ENCODE results near the gene PANK1. TPM values are rescaled to one million over a fixed set of nuclear protein-coding genes. Genes with fewer than 3 reads are reported as not detected.

The PANK1 gene
- total RNA-seq, 2 experiments from 2014 or later, result 12.1 to 16.1 TPM

GRCh38 chr10:89651205-89651915 is 6.3 kb upstream of the PANK1 start:
- Histone ChIP-seq H3K9me3 (ENCODE audit: low read length) (no peaks in the 10 kb centered on the region), H3K4me3 (ENCODE audit: low read depth, low read length, poor library complexity, severe bottlenecking) (no peak overlapping the region), H2AFZ (ENCODE audit: low read length) (peak overlapping the region; percentile 76; the same call in 1 of the 2 replicates), H3K9me2 (ENCODE audit: insufficient read depth, low read length) (no peaks in the 10 kb centered on the region), H4K20me1 (ENCODE audit: insufficient read depth, low read length) (no peaks in the 10 kb centered on the region), H3K4me2 (ENCODE audit: low read length) (peak overlapping the region; percentile 29), H3K27ac (ENCODE audit: low read depth, low read length, poor library complexity, severe bottlenecking) (no peak overlapping the region), H3K36me3 (ENCODE audit: insufficient read depth, low read length) (no peaks in the 10 kb centered on the region), H3K79me2 (ENCODE audit: insufficient read depth, low read depth, low read length) (no peaks in the 10 kb centered on the region), H3K4me1 (ENCODE audit: insufficient read depth, low read length, poor library complexity, severe bottlenecking) (peaks cover 40% of the 10 kb centered on the region)
- DNase-seq (ENCODE audit: low spot score), result no peak
- intact Hi-C loops (cut with micrococcal nuclease; ENCODE audit: unreplicated experiment), result no loop called here
- no peak for TF ChIP-seq EZH2phosphoT487 (IDR thresholded peaks at IDR 0.05; ENCODE audit: borderline replicate concordance, low read depth, low read length)
- no peak for TF ChIP-seq CTCF (conservative IDR thresholded peaks at IDR 0.05; ENCODE audit: low read length)
- no TSS peak for BruUV-seq (replicated peaks)
- POLR2A ChIA-PET, result interaction anchor here (0.5 to 1.6 kb wide), 3 partner anchors 8 to 131 kb away, joined by 3 to 7 read pairs (median 3); no protein-coding TSS in a partner anchor
- CTCF ChIA-PET (ENCODE audit: unreplicated experiment), result no interaction called here

GRCh38 chr10:89649051-89649450 is 4.0 kb upstream of the PANK1 start:
- POLR2A ChIA-PET, result interaction anchor here (0.5 kb wide), 1 partner anchor 40 kb away, joined by 3 read pairs; no protein-coding TSS in a partner anchor
- Histone ChIP-seq H3K4me2 (ENCODE audit: low read length) (no peak overlapping the region), H3K4me1 (ENCODE audit: insufficient read depth, low read length, poor library complexity, severe bottlenecking) (peaks cover 44% of the 10 kb centered on the region), H3K36me3 (ENCODE audit: insufficient read depth, low read length) (no peaks in the 10 kb centered on the region), H4K20me1 (ENCODE audit: insufficient read depth, low read length) (no peaks in the 10 kb centered on the region), H3K9me3 (ENCODE audit: low read length) (no peaks in the 10 kb centered on the region), H3K79me2 (ENCODE audit: insufficient read depth, low read depth, low read length) (no peaks in the 10 kb centered on the region), H2AFZ (ENCODE audit: low read length) (no peak overlapping the region), H3K27ac (ENCODE audit: low read depth, low read length, poor library complexity, severe bottlenecking) (no peak overlapping the region), H3K4me3 (ENCODE audit: low read depth, low read length, poor library complexity, severe bottlenecking) (no peak overlapping the region), H3K9me2 (ENCODE audit: insufficient read depth, low read length) (no peaks in the 10 kb centered on the region)
- intact Hi-C loops (cut with micrococcal nuclease; ENCODE audit: unreplicated experiment), result loop anchor here (5.0 to 10.0 kb wide), 2 partner anchors 396 to 657 kb away; partner anchors contain the start of gene FAS
- TF ChIP-seq EZH2phosphoT487 (IDR thresholded peaks at IDR 0.05; ENCODE audit: borderline replicate concordance, low read depth, low read length) (no peak), CTCF (conservative IDR thresholded peaks at IDR 0.05; ENCODE audit: low read length) (no peak)
- CTCF ChIA-PET (ENCODE audit: unreplicated experiment), result no interaction called here
- no TSS peak for BruUV-seq (replicated peaks)
- DNase-seq (ENCODE audit: low spot score), result no peak

GRCh38 chr10:89648074-89648473 is 3.0 kb upstream of the PANK1 start:
- DNase-seq (ENCODE audit: low spot score), result no peak

More at GRCh38 chr10:89648074-89648473, 3.0 kb upstream of the PANK1 start:
- TF ChIP-seq EZH2phosphoT487 (IDR thresholded peaks at IDR 0.05; ENCODE audit: borderline replicate concordance, low read depth, low read length), result no peak
- TF ChIP-seq CTCF (conservative IDR thresholded peaks at IDR 0.05; ENCODE audit: low read length), result no peak
- intact Hi-C loops (cut with micrococcal nuclease; ENCODE audit: unreplicated experiment), result loop anchor here (5.0 to 10.0 kb wide), 2 partner anchors 397 to 656 kb away; partner anchors contain the start of gene FAS
- CTCF ChIA-PET (ENCODE audit: unreplicated experiment), result no interaction called here
- no TSS peak for BruUV-seq (replicated peaks)
- H4K20me1 ChIP-seq (ENCODE audit: insufficient read depth, low read length), result peaks cover 6% of the 10 kb centered on the region; the same call in 1 of the 2 replicates
- peaks cover 6% of the 10 kb centered on the region; the same call in 1 of the 2 replicates for H3K79me2 ChIP-seq (ENCODE audit: insufficient read depth, low read depth, low read length)
- POLR2A ChIA-PET, result interaction anchor here (0.7 kb wide), 3 partner anchors 32 to 109 kb away, joined by 3 read pairs; partner anchors contain the start of gene KIF20B
- H3K27ac ChIP-seq (ENCODE audit: low read depth, low read length, poor library complexity, severe bottlenecking), result no peak overlapping the region
- no peak overlapping the region for H2AFZ ChIP-seq (ENCODE audit: low read length)
- no peak overlapping the region for H3K4me2 ChIP-seq (ENCODE audit: low read length)
- H3K9me3 ChIP-seq (ENCODE audit: low read length), result no peaks in the 10 kb centered on the region
- no peaks in the 10 kb centered on the region for H3K9me2 ChIP-seq (ENCODE audit: insufficient read depth, low read length)
- no peaks in the 10 kb centered on the region for H3K36me3 ChIP-seq (ENCODE audit: insufficient read depth, low read length)
- H3K4me3 ChIP-seq (ENCODE audit: low read depth, low read length, poor library complexity, severe bottlenecking), result no peak overlapping the region
- peaks cover 38% of the 10 kb centered on the region for H3K4me1 ChIP-seq (ENCODE audit: insufficient read depth, low read length, poor library complexity, severe bottlenecking)
